Measurements from ENCODE around the gene SURF6. TPM values are rescaled to one million over a fixed set of nuclear protein-coding genes. Genes with fewer than 3 reads are reported as not detected.

SURF6 gene
- total RNA-seq, 1 donor from 2014 or later = 21.7 TPM

DNA sequence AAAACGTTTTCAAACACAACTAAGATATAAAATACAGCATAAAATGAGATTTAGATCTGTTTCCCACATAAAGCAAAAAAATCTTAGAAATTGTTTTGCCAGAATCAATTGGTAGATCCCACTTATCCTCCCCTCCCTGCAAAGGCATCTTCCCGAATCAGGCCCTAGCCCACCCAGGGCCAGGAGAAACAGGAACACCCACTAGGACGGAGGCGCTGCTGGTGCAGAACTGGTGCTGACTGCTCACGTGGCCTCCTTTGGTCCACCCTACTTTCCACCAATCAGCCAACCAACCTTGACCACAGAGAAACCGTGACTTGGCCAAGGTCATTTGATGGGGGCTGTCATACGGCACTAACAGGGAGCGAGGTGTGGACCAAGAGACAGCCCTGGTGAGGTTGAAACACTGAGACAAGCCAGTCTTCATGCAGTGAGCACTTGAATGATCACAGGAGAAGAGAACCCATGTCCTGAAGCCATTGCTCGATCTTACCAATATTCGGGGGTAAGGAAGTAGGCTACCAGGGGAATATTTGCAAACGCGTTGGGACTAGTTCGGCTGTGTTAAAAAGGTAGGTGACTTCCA, 25.6 kb upstream of the SURF6 start:
- peak overlapping the region; percentile 31 for H3K4me3 Mint-ChIP-seq (ENCODE audit: unreplicated experiment)
- H3K27me3 Mint-ChIP-seq (ENCODE audit: unreplicated experiment) = peaks cover 5% of the 10 kb centered on the region
- no peak for DNase-seq (ENCODE audit: low spot score)
- no peaks in the 10 kb centered on the region for H3K9me3 Mint-ChIP-seq (ENCODE audit: unreplicated experiment)
- H3K27ac Mint-ChIP-seq (ENCODE audit: unreplicated experiment) = peak overlapping the region; percentile 45
- peaks cover 6% of the 10 kb centered on the region for H3K4me1 Mint-ChIP-seq (ENCODE audit: unreplicated experiment)
- TF ChIP-seq CTCF (IDR thresholded peaks at IDR 0.05; ENCODE audit: unreplicated experiment) = no peak
- H3K36me3 Mint-ChIP-seq (ENCODE audit: low read depth, unreplicated experiment) = peaks cover 48% of the 10 kb centered on the region

GRCh38 chr9:133360400-133361393, 24.7 kb upstream of the SURF6 start:
- peaks cover 5% of the 10 kb centered on the region for H3K27me3 Mint-ChIP-seq (ENCODE audit: unreplicated experiment)
- no peak for TF ChIP-seq CTCF (IDR thresholded peaks at IDR 0.05; ENCODE audit: unreplicated experiment)
- H3K9me3 Mint-ChIP-seq (ENCODE audit: unreplicated experiment) = no peaks in the 10 kb centered on the region
- peaks cover 44% of the 10 kb centered on the region for H3K36me3 Mint-ChIP-seq (ENCODE audit: low read depth, unreplicated experiment)
- H3K4me1 Mint-ChIP-seq (ENCODE audit: unreplicated experiment) = peaks cover 6% of the 10 kb centered on the region
- H3K4me3 Mint-ChIP-seq (ENCODE audit: unreplicated experiment) = peak overlapping the region; percentile 19
- no peak for DNase-seq (ENCODE audit: low spot score)
- no peak overlapping the region for H3K27ac Mint-ChIP-seq (ENCODE audit: unreplicated experiment)

DNA sequence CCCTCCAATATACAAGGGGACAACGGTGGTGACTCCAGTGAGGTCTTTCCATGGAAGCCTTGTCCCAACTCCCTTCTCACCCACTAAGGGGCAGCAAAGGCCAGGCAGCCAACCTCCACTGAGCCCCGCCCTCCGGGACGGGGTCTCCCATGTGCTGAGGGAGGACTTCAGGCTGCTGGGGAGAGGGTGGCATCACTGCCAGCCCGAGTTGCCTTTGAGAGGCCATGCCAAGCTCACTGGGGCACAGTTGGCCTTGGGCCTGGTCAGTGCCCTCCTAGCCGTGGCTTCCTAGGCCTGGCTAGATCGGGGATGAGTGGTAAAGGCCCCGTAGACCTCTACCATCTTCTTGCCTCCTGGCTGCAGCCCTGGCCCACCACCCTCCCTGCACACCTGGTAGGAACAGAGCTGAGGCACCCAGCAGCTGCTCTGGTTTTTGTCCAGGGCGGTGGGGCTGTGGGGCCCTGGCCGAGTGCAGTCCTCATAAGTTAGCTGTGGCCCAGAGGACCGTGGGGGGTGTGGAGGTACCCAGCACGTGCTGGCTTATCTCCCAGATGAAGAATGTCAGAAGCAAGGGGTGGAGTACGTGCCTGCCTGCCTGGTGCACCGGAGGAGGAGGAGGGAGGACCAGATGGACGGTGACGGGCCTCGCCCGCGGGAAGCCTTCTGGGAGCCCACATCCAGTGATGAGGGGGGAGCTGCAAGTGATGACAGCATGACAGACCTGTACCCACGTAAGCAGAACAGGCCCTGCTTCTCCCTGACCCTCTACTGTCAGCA, 23.6 kb upstream of the SURF6 start:
- DNase-seq (ENCODE audit: low spot score) = peak; percentile 35
- peaks cover 42% of the 10 kb centered on the region for H3K36me3 Mint-ChIP-seq (ENCODE audit: low read depth, unreplicated experiment)
- H3K4me3 Mint-ChIP-seq (ENCODE audit: unreplicated experiment) = no peak overlapping the region
- H3K4me1 Mint-ChIP-seq (ENCODE audit: unreplicated experiment) = peaks cover 6% of the 10 kb centered on the region
- no peaks in the 10 kb centered on the region for H3K9me3 Mint-ChIP-seq (ENCODE audit: unreplicated experiment)
- no peak overlapping the region for H3K27ac Mint-ChIP-seq (ENCODE audit: unreplicated experiment)
- H3K27me3 Mint-ChIP-seq (ENCODE audit: unreplicated experiment) = peaks cover 5% of the 10 kb centered on the region
- no peak for TF ChIP-seq CTCF (IDR thresholded peaks at IDR 0.05; ENCODE audit: unreplicated experiment)

- Mint-ChIP-seq H3K27me3 (ENCODE audit: unreplicated experiment) (peaks cover 5% of the 10 kb centered on the region), H3K27ac (ENCODE audit: unreplicated experiment) (no peak overlapping the region), H3K36me3 (ENCODE audit: low read depth, unreplicated experiment) (peaks cover 35% of the 10 kb centered on the region), H3K4me1 (ENCODE audit: unreplicated experiment) (peaks cover 6% of the 10 kb centered on the region), H3K9me3 (ENCODE audit: unreplicated experiment) (no peaks in the 10 kb centered on the region), H3K4me3 (ENCODE audit: unreplicated experiment) (peak overlapping the region; percentile 87)
- TF ChIP-seq CTCF (IDR thresholded peaks at IDR 0.05; ENCODE audit: unreplicated experiment) = no peak
- DNase-seq (ENCODE audit: low spot score) = no peak
Measured at GRCh38 chr9:133357656-133358055, 21.7 kb upstream of the SURF6 start.

All from endothelial cell (in vitro differentiated cells).